NT2/D1 (cell line): Measurements from ENCODE around the gene SPSB3.

Experiments used
- SUZ12 ChIP-seq: IDR thresholded peaks from 2 replicates; pipeline ENCODE4 v1.6.1; 2011; ENCODE audit not compliant: insufficient read length, insufficient read depth; ENCODE audit errors: extremely low read depth
- YY1 ChIP-seq: IDR thresholded peaks from 2 replicates; pipeline ENCODE4 v1.6.1; 2011; ENCODE audit not compliant: insufficient read length, insufficient read depth
- ZNF274 ChIP-seq: IDR thresholded peaks from 2 replicates; pipeline ENCODE4 v1.6.1; 2011; ENCODE audit warnings: mild to moderate bottlenecking, low read depth, low read length

- TF ChIP-seq SUZ12 (no peak), YY1 (no peak), ZNF274 (no peak)
These were observed 25.3 kb upstream of the SPSB3 start for GRCh38 chr16:1807626-1808025.
